Common myeloid progenitor, CD34-positive (primary cell): ENCODE results near the gene HOPX.

Experiments
- CTCF ChIA-PET: fragments of 350-600 bp; sonication (Branson Sonifier 250); formaldehyde crosslinking; loops from one replicate; lab custom pipeline; 2021; ENCODE audit warnings: antibody characterized with exemption; lab: Charles Lee
- POLR2A ChIA-PET: fragments of 350-600 bp; sonication (Branson Sonifier 250); formaldehyde crosslinking; loops from one replicate; lab custom pipeline; 2021; ENCODE audit warnings: antibody characterized with exemption; lab: Charles Lee
- DNase-seq, 3 donors: peaks; one replicate each; pipeline versions ENCODE4 v3.0.0 to v3.0.0-alpha.2; 2013
- H3K27ac ChIP-seq, 2 experiments: 1 replicate in 1 of 2; 2 replicates in 1 of 2; pipeline ENCODE4 v1.7.0; 2013; ENCODE audit warnings: inconsistent platforms in 2 of 2, low read length in 2 of 2, mild to moderate bottlenecking in 2 of 2, low read depth in 1 of 2, moderate library complexity in 1 of 2; ENCODE audit not compliant: severe bottlenecking in 2 of 2, insufficient read depth in 1 of 2, poor library complexity in 1 of 2
- H3K27me3 ChIP-seq, 5 experiments: replicated peaks in 2 of 5; 1 replicate in 3 of 5; 2 replicates in 2 of 5; pipeline versions ENCODE4 v1.6.1 to v1.7.0; 2013; ENCODE audit warnings: low read length in 4 of 5, mild to moderate bottlenecking in 2 of 5, moderate library complexity in 2 of 5, inconsistent platforms in 1 of 5; ENCODE audit not compliant: insufficient read depth in 5 of 5, control insufficient read depth in 4 of 5
- H3K36me3 ChIP-seq, 4 experiments: 1 replicate in 2 of 4; 2 replicates in 2 of 4; pipeline versions ENCODE4 v1.6.1 to v1.7.0; 2013; ENCODE audit warnings: low read length in 3 of 4, control low read depth in 1 of 4, mild to moderate bottlenecking in 1 of 4; ENCODE audit not compliant: control insufficient read depth in 4 of 4, insufficient read depth in 4 of 4
- H3K4me1 ChIP-seq, 4 experiments: 1 replicate in 3 of 4; 2 replicates in 1 of 4; pipeline versions ENCODE4 v1.6.1 to v1.7.1; 2013; ENCODE audit warnings: low read length in 3 of 4, mild to moderate bottlenecking in 3 of 4, control low read depth in 1 of 4, inconsistent platforms in 1 of 4, moderate library complexity in 1 of 4; ENCODE audit not compliant: control insufficient read depth in 4 of 4, insufficient read depth in 4 of 4; ENCODE audit errors: control extremely low read depth in 1 of 4
- H3K4me3 ChIP-seq, 7 experiments: 1 replicate in 4 of 7; 2 replicates in 3 of 7; pipeline versions ENCODE4 v1.5.1 to v1.7.0; 2013; ENCODE audit warnings: mild to moderate bottlenecking in 7 of 7, low read length in 6 of 7, moderate library complexity in 6 of 7, inconsistent platforms in 2 of 7, low read depth in 2 of 7, control low read depth in 1 of 7; ENCODE audit not compliant: insufficient read depth in 4 of 7, control insufficient read depth in 1 of 7; ENCODE audit errors: extremely low read depth in 1 of 7
- H3K9me3 ChIP-seq, 5 experiments: 1 replicate in 4 of 5; 2 replicates in 1 of 5; pipeline versions ENCODE4 v1.6.1 to v1.7.1; 2013; ENCODE audit warnings: low read length in 4 of 5, mild to moderate bottlenecking in 2 of 5, inconsistent platforms in 1 of 5, low read depth in 1 of 5, moderate library complexity in 1 of 5; ENCODE audit not compliant: control insufficient read depth in 4 of 5, insufficient read depth in 2 of 5; ENCODE audit errors: control extremely low read depth in 1 of 5
- WGBS: methylation state at CpG from one replicate; pipeline ENCODE4 v1.1.5; 2013; ENCODE audit not compliant: insufficient coverage; 5-methylcytosine and 5-hydroxymethylcytosine counted together

The HOPX gene

GRCh38 chr4:56646341-56646740, 34.8 kb downstream of the HOPX start:
- POLR2A ChIA-PET = no interaction called here

GRCh38 chr4:56643596-56643995, 37.5 kb downstream of the HOPX start:
- Histone ChIP-seq H3K36me3 (peaks cover 4 to 25% (median 6%) of the 10 kb centered on the region in 4 experiments), H3K27me3 (no peaks in the 10 kb centered on the region), H3K4me3 (no peak overlapping the region), H3K4me1 (peaks cover 0 to 4% (median 0%) of the 10 kb centered on the region in 4 experiments), H3K9me3 (peaks cover 0 to 8% (median 5%) of the 10 kb centered on the region in 5 experiments), H3K27ac (no peak overlapping the region)
- no peak for DNase-seq
- WGBS = 83% methylated on average over 6 of the region's 6 CpGs
- CTCF ChIA-PET = interaction anchor here (1.3 kb wide), 1 partner anchor 16 kb away, joined by 3 read pairs; no protein-coding TSS in a partner anchor
- POLR2A ChIA-PET = no interaction called here

More at GRCh38 chr4:56646341-56646740, 34.8 kb downstream of the HOPX start:
- no peaks in the 10 kb centered on the region for H3K27me3 ChIP-seq
- no peak overlapping the region for H3K4me3 ChIP-seq
- peaks cover 4 to 41% (median 18%) of the 10 kb centered on the region in 4 experiments for H3K36me3 ChIP-seq
- DNase-seq = no peak
- peaks cover 0 to 8% (median 5%) of the 10 kb centered on the region in 5 experiments for H3K9me3 ChIP-seq
- H3K4me1 ChIP-seq = peaks cover 0 to 24% (median 16%) of the 10 kb centered on the region in 4 experiments
- CTCF ChIA-PET = no interaction called here
- H3K27ac ChIP-seq = no peak overlapping the region
- no CpG with 5 or more reads among the region's 1 CpG for WGBS

- Histone ChIP-seq H3K4me3 (no peak overlapping the region), H3K27ac (no peak overlapping the region), H3K27me3 (no peaks in the 10 kb centered on the region), H3K36me3 (peaks cover 0 to 6% (median 4%) of the 10 kb centered on the region in 4 experiments), H3K4me1 (no peaks in the 10 kb centered on the region), H3K9me3 (peaks cover 0 to 7% (median 4%) of the 10 kb centered on the region in 5 experiments)
- 100% methylated on average over 1 of the region's 4 CpGs for WGBS
- CTCF ChIA-PET = interaction anchor here (1.0 to 2.8 kb wide), 5 partner anchors 9 to 90 kb away, joined by 3 to 21 read pairs (median 4); no protein-coding TSS in a partner anchor
- DNase-seq = no peak
- POLR2A ChIA-PET = no interaction called here
Measured at GRCh38 chr4:56641494-56642051, 39.5 kb downstream of the HOPX start.

- Histone ChIP-seq H3K27ac (no peak overlapping the region), H3K9me3 (peaks cover 0 to 2% (median 0%) of the 10 kb centered on the region in 5 experiments), H3K4me1 (no peaks in the 10 kb centered on the region), H3K27me3 (no peaks in the 10 kb centered on the region), H3K4me3 (no peak overlapping the region), H3K36me3 (no peaks in the 10 kb centered on the region)
- POLR2A ChIA-PET = no interaction called here
- DNase-seq = no peak
- CTCF ChIA-PET = interaction anchor here (0.5 to 2.8 kb wide), 6 partner anchors 9 to 64 kb away, joined by 3 to 21 read pairs (median 6); no protein-coding TSS in a partner anchor
- WGBS = 100% methylated on average over 1 of the region's 5 CpGs
Measured at GRCh38 chr4:56640621-56641493, 40.2 kb downstream of the HOPX start.

- Histone ChIP-seq H3K4me3 (no peak overlapping the region), H3K4me1 (peaks cover 0 to 2% (median under 1%) of the 10 kb centered on the region in 4 experiments), H3K27ac (no peak overlapping the region), H3K9me3 (peaks cover 0 to 2% (median 0%) of the 10 kb centered on the region in 5 experiments), H3K27me3 (no peaks in the 10 kb centered on the region), H3K36me3 (no peaks in the 10 kb centered on the region)
- CTCF ChIA-PET = interaction anchor here (1.4 kb wide), 1 partner anchor 12 kb away, joined by 5 read pairs; no protein-coding TSS in a partner anchor
- POLR2A ChIA-PET = no interaction called here
- DNase-seq = no peak
Measured at GRCh38 chr4:56637791-56638190, 43.3 kb downstream of the HOPX start.

DNA sequence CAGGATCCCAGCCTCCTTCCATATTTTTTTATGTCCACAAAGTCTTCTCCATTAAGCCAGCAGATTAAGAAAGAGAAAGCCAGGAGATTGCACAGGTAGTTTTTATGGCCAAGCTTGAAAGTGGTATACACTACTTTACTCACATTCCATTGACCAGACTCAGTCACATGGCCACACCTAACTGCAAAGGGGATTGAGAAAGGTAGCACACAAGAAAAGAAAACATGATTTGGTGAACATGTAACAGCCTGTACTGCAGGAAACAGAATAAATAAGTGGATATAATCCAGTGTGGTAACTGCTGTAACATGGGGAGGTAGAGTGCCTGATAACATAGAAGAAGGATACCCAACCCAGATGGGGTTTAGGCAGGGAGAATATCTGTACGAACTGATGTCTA, 43.9 kb downstream of the HOPX start:
- Histone ChIP-seq H3K9me3 (peaks cover 0 to 2% (median 0%) of the 10 kb centered on the region in 5 experiments), H3K27me3 (no peaks in the 10 kb centered on the region), H3K4me1 (peaks cover 0 to 3% (median 1%) of the 10 kb centered on the region in 4 experiments), H3K36me3 (no peaks in the 10 kb centered on the region), H3K4me3 (no peak overlapping the region), H3K27ac (no peak overlapping the region)
- CTCF ChIA-PET = interaction anchor here (1.4 kb wide), 1 partner anchor 13 kb away, joined by 5 read pairs; no protein-coding TSS in a partner anchor
- no CpG with 5 or more reads among the region's 1 CpG for WGBS
- DNase-seq = no peak
- POLR2A ChIA-PET = no interaction called here
